Ectodermal cell (in vitro differentiated cells): ENCODE data around the gene DGUOK.

Source experiments
- H3K27ac ChIP-seq: 2 replicates; pipeline ENCODE4 v1.7.0; 2013; ENCODE audit warnings: mild to moderate bottlenecking, low read depth, low read length; ENCODE audit not compliant: insufficient read depth, poor library complexity, severe bottlenecking
- H3K27me3 ChIP-seq: 2 replicates; pipeline ENCODE4 v1.7.0; 2013; ENCODE audit warnings: mild to moderate bottlenecking, low read length; ENCODE audit not compliant: insufficient read depth, control insufficient read depth, poor library complexity, severe bottlenecking
- H3K36me3 ChIP-seq: one replicate; pipeline ENCODE4 v1.7.0; 2013; ENCODE audit warnings: low read length; ENCODE audit not compliant: control insufficient read depth, insufficient read depth
- H3K4me1 ChIP-seq: one replicate; pipeline ENCODE4 v1.7.0; 2013; ENCODE audit warnings: low read length; ENCODE audit not compliant: control insufficient read depth, insufficient read depth
- H3K4me3 ChIP-seq: 2 replicates; pipeline ENCODE4 v1.7.0; 2013; ENCODE audit warnings: low read depth, low read length, control low read depth; ENCODE audit not compliant: insufficient read depth
- H3K9me3 ChIP-seq: 2 replicates; pipeline ENCODE4 v1.7.0; 2013; ENCODE audit warnings: mild to moderate bottlenecking, low read length, moderate library complexity; ENCODE audit not compliant: control insufficient read depth
- WGBS, 2 experiments: methylation state at CpG; one replicate each; pipeline ENCODE4 v1.1.7; 2013; ENCODE audit warnings: missing lambda C conversion rate in 2 of 2; 5-methylcytosine and 5-hydroxymethylcytosine counted together

Gene DGUOK

DNA sequence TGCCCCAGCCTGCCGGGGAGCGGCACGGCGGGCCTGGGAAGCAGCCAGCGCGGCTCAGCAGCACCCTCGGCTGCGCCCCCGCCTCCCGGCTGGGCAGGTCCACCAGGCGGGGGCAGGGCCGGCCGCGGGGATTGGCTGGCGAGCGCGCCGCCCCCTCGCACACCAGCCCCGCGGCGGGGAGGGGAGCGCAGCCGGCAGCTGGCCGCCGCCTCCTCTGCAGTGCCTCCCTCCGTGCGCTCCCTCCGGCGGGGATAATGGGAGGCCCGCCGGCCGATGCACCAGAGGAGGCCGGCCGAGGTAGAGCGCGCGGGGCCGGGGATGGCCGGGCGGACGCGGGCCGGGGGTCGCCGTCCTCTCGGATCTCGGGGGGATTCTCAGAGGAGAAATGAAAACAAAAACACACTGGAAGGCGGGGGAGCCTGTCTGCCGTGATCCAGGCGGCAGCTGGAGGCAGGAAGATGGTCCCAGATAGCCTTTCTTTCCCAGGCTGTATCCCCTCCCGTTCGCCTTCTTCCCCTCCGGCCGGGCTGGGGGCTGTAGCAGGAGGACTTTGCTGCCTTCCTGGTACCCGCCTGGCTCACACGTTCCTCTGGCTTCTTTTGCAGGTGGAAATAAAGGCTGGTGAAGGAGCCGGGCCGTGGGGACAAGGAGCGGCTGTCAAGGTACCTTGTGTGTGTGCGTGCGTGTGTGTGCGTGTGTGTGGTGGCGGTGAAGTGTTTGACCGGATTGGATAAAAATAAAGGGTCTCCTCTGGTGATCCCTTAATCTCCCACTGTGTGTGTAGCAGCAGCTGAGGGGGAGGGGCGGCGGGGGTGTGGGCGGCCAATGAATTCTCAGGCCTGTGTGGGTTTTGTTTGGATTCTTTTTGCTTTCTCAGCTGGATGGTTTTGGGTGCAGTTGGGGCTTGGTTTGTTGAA, 76.1 kb downstream of the DGUOK start:
- 0% methylated on average over 68 of the region's 68 CpGs for WGBS, 2 experiments
- H3K27ac ChIP-seq, result peak overlapping the region; percentile 92
- peak overlapping the region; percentile 64 for H3K4me3 ChIP-seq
- no peaks in the 10 kb centered on the region for H3K9me3 ChIP-seq
- no peaks in the 10 kb centered on the region for H3K27me3 ChIP-seq
- H3K36me3 ChIP-seq, result no peaks in the 10 kb centered on the region
- H3K4me1 ChIP-seq, result peaks cover 75% of the 10 kb centered on the region

DNA sequence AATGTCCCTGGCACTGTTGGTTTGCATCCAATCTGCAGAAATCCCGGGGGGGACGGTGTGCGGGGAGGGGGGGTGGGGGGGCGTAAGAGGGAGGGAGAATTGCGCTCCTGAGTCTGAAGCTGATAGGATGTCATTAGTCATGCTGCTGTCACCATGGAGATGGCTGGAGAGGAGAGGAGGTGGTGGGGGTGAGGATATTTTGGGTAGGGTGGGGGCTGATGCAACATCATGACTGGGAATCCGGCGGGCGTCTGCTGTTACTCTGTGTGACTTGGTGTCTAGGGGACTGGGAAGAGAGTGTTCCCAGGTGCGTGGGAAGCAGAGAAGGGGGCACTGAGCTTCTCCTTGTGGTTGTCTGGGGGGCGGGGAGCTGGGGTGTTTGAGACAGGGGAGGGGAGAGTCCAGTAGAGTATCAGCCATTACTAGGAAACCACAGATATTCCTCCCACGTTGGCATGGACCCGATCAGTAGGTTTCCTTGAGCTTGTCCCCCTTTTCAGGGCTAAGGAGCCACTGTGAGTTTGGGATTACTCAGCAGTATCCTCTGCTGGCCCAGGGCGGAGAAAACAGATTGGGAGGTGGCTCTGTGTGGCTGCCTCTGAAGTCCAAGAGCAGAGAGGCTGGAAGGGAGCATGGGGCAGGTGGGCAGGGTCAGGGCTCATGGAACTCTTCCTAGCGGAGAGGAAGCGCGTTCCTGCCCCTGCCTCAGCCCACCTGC, 77.0 kb downstream of the DGUOK start:
- peak overlapping the region; percentile 92 for H3K27ac ChIP-seq
- no peaks in the 10 kb centered on the region for H3K36me3 ChIP-seq
- no peaks in the 10 kb centered on the region for H3K27me3 ChIP-seq
- H3K9me3 ChIP-seq, result no peaks in the 10 kb centered on the region
- 23 to 28% methylated on average over 16 of the region's 16 CpGs for WGBS, 2 experiments
- peak overlapping the region; percentile 64 for H3K4me3 ChIP-seq
- H3K4me1 ChIP-seq, result peaks cover 73% of the 10 kb centered on the region

DNA sequence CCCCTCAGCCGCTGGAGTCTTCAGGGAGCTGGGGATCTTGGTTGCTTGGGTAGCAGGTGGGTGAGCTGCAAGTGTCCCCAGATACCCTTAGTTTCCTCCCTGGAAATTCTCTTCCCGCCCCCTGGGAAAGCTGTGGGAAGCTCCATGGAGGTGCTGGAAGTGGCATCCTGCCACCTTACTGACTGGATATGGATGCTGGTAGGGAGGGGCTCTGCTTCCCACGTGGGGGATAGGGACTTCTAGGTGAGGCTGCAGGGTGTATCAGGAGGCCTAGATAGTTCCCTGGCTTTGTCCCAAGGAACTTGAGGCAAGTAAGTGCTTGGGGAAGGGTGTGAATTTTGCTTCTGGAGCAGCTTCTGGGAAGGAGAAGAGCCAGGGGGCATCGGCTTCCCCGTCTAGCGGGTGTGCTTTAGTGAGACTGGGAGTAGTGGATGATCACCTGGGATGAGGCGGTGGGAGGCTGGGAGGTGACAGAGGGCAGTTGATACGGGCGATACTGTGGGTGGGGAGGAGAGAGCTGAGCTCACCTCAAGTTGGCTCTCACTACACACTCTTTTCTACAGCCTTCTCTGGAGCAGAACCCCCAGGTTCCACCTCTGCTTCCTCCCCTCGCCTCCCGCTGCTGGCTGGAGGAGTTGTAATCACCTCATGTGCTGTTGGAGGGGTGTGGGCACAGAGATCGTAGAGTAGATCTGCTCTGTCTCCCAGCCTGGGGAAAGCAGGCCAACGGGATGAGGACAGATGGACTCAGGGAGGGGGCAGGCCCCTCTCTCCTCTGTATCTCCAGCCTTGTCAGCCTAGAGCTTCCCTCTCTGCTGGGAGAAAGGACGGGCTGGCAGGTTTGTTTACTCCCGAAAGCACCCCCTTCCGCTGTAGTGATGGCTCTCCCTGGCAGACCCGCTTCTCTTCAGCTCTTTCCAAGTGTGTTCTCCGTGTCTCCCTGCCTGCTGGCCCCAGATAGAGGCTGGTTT, 77.8 kb downstream of the DGUOK start:
- H3K27ac ChIP-seq, result no peak overlapping the region
- no peaks in the 10 kb centered on the region for H3K36me3 ChIP-seq
- WGBS, 2 experiments, result 77 to 78% methylated on average over 17 to 18 of the region's 18 CpGs

DNA sequence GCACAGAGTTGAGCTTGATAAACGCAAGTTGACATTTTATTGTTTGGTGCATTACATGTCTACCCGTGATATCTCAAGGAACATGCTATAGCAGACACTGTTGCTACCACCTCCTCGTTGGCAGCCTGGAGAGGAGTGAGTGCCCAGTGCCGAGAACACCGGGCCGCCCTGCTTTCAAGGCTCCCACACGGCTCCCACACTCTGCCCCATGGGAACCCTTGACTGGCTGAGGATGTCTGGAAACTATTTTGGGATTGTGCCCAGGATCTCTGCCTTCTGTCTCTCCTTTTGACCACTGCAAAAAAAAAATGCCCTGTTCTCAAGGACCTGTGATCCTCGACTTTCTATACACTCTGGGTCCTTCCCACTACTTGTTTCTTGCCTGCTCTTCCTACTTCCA, 79.1 kb downstream of the DGUOK start:
- Histone ChIP-seq H3K4me1 (peaks cover 65% of the 10 kb centered on the region), H3K4me3 (no peak overlapping the region), H3K27me3 (no peaks in the 10 kb centered on the region), H3K36me3 (no peaks in the 10 kb centered on the region), H3K27ac (no peak overlapping the region), H3K9me3 (no peaks in the 10 kb centered on the region)
- 92 to 93% methylated on average over 8 of the region's 8 CpGs for WGBS, 2 experiments

More for the DNA sequence above, 77.8 kb downstream of the DGUOK start:
- Histone ChIP-seq H3K4me1 (peaks cover 75% of the 10 kb centered on the region), H3K9me3 (no peaks in the 10 kb centered on the region), H3K4me3 (peak overlapping the region; percentile 64), H3K27me3 (no peaks in the 10 kb centered on the region)

DNA sequence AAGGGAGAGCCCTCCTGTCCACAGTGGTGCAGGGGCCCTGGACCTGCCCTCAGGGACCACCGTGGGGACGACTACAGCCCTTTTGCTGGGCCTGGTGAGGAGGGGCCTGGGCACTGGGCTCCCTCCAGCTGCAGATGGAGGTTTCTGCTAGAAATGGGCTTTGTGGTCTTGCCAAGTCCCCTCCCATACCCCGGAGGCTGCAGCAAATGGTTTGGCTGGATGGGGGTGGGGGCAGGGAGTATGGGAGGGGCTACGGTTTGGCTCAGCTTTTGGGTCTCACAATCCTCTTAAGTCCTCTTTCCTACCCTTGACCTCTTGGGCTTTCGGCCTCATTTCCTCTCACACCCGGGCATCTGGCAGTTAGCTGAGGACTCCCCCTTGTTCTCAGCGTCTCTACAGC, 79.8 kb downstream of the DGUOK start:
- H3K4me1 ChIP-seq, result peaks cover 61% of the 10 kb centered on the region
- no peak overlapping the region for H3K27ac ChIP-seq
- H3K36me3 ChIP-seq, result no peaks in the 10 kb centered on the region
- no peaks in the 10 kb centered on the region for H3K9me3 ChIP-seq
- no peaks in the 10 kb centered on the region for H3K27me3 ChIP-seq
- 58 to 63% methylated on average over 7 of the region's 7 CpGs for WGBS, 2 experiments
- no peak overlapping the region for H3K4me3 ChIP-seq

DNA sequence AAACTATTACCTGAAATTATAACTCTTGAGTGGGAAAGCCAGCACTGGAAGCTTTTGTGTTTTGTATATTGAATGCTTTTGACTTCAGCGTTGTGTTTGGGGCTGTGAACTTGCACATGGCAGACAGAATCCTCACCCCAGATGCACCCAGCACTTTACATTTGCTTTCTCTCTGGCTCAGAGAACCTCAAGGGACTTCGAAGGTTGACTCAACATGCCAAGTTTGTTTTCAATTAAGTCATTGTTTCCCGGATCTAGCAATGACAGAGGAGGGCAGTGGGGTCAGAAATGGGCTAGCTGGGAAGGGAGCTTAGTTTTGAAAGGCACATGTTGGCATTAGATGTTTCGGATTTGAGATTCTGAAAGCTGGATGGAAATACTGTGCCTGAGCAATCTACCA, 80.4 kb downstream of the DGUOK start:
- no peaks in the 10 kb centered on the region for H3K36me3 ChIP-seq
- no peak overlapping the region for H3K27ac ChIP-seq
- peaks cover 55% of the 10 kb centered on the region for H3K4me1 ChIP-seq
- H3K9me3 ChIP-seq, result no peaks in the 10 kb centered on the region
- WGBS, 2 experiments, result 69 to 74% methylated on average over 4 of the region's 4 CpGs
- no peaks in the 10 kb centered on the region for H3K27me3 ChIP-seq
- H3K4me3 ChIP-seq, result no peak overlapping the region

DNA sequence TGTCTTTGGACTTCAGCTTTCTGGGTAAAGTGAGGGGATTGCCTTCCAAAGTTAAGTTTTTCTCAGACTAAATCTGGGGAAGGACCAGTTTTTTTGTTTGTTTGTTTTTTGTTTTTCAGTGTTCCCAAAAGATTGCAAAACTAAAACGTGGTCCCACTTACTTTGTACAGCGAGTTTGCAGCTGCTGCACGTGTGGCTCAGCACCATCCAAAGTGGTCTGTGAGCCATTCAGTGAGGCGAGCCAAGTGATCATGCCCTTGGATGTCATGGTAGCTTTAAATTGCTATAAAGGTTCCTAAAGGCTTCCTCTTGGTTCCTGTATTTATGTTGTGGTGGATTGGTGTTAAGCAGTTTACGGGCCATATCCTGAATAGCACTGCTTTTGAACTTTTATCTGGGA, 81.0 kb downstream of the DGUOK start:
- WGBS, 2 experiments, result 92 to 97% methylated on average over 5 of the region's 5 CpGs
- Histone ChIP-seq H3K27me3 (no peaks in the 10 kb centered on the region), H3K36me3 (no peaks in the 10 kb centered on the region), H3K4me1 (peaks cover 55% of the 10 kb centered on the region), H3K9me3 (no peaks in the 10 kb centered on the region), H3K27ac (no peak overlapping the region), H3K4me3 (no peak overlapping the region)
